Activated naive CD4-positive, alpha-beta T cell treated with anti-CD3 and anti-CD28 coated beads, Interleukin-2, amount 50 U/mL, for 24 hours (primary cell): ENCODE measurements around the gene IREB2.
"Not testable (repeated sequence)": the region's sequence is repeated elsewhere in the genome, so short reads cannot be mapped to it uniquely, and the experiment has no call there.

Experiments
- H3K27ac Mint-ChIP-seq: one replicate; pipeline ENCODE4 v1.8.0; 2021; ENCODE audit warnings: mild to moderate bottlenecking, mixed read lengths
- H3K27me3 Mint-ChIP-seq: one replicate; pipeline ENCODE4 v1.8.0; 2021; ENCODE audit warnings: mixed read lengths
- H3K36me3 Mint-ChIP-seq: one replicate; pipeline ENCODE4 v1.8.0; 2021; ENCODE audit warnings: mixed read lengths
- H3K4me1 Mint-ChIP-seq: one replicate; pipeline ENCODE4 v1.8.0; 2021; ENCODE audit warnings: mixed read lengths
- H3K4me3 Mint-ChIP-seq: one replicate; pipeline ENCODE4 v1.8.0; 2021; ENCODE audit warnings: mild to moderate bottlenecking, mixed read lengths
- H3K9me3 Mint-ChIP-seq: one replicate; pipeline ENCODE4 v1.8.0; 2021; ENCODE audit warnings: mixed read lengths

IREB2 gene

DNA sequence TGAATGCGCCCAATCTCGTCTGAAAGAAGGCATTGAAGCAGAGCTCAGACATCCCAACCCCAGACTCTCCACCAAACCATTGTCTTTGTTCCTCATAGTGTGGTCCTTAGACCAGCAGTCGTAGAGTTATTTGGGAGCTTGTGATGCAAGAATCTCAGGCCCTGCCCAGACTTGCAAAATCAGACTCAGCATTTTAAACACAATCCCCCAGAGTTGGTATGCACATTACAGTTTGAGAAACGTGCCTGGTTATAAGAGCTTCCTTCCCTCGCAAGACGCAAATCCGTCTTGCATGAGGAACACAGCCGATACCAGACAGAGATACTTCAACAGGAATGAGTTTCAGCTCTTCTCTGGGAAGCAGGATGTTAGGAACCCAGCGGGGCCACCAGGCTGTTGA lies 38.9 kb upstream of the IREB2 start:
- Mint-ChIP-seq H3K9me3 (no peaks in the 10 kb centered on the region), H3K27me3 (no peaks in the 10 kb centered on the region), H3K27ac (no peak overlapping the region), H3K4me3 (no peak overlapping the region), H3K36me3 (no peaks in the 10 kb centered on the region), H3K4me1 (no peaks in the 10 kb centered on the region)

DNA sequence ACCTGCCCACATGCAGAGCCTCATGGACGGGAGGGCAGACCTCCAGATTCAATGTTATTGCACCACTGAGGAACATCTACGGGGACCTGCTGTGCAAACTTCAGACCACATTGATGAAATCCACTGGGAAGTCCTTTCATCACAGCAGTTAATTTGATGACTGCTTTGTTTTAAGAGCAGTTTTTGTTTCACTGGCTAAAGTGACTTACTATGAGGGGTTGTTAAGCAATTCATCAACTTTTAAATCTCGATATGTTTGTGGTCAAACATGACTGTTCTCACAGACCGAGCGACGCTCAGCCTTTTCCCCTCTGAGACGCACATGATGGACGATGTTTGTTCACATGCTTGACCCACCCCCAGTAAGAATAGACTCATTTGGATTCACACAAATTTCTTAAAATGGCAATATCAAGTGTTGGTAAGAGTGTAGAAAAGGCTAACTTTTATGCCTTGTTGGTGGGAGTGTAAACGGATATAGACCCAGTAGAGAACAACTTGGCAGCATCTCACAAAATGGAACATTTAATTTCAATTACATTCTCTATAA lies 35.9 kb upstream of the IREB2 start:
- Mint-ChIP-seq H3K27ac (no peak overlapping the region), H3K9me3 (no peaks in the 10 kb centered on the region), H3K27me3 (no peaks in the 10 kb centered on the region), H3K4me1 (no peaks in the 10 kb centered on the region), H3K4me3 (no peak overlapping the region), H3K36me3 (no peaks in the 10 kb centered on the region)

DNA sequence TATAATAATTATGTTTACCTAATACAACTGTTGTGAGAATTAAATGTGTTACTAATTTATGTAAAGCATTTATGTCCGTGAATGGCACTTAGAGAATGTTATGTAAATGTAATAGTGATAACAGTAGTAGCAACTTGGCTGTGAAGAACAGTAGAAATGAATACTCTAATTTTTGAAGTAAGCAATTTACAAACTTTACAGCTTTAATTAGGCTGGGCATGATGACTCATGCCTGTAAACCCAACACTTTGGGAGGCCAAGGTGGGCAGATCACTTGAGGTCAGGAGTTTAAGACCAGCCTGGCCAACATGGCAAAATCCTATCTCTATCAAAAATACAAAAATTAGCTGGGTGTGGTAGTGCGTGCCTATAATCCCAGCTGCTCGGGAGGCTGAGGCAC lies 33.9 kb upstream of the IREB2 start:
- Mint-ChIP-seq H3K4me1 (no peaks in the 10 kb centered on the region), H3K36me3 (no peaks in the 10 kb centered on the region), H3K27me3 (no peaks in the 10 kb centered on the region), H3K4me3 (no peak overlapping the region), H3K27ac (no peak overlapping the region), H3K9me3 (no peaks in the 10 kb centered on the region)

GRCh38 chr15:78404796-78405195 lies 33.2 kb upstream of the IREB2 start:
- H3K9me3 Mint-ChIP-seq, H3K27me3 Mint-ChIP-seq, H3K4me1 Mint-ChIP-seq, H3K36me3 Mint-ChIP-seq, H3K27ac Mint-ChIP-seq, H3K4me3 Mint-ChIP-seq: not testable (repeated sequence)

GRCh38 chr15:78405336-78405924 lies 32.6 kb upstream of the IREB2 start:
- Mint-ChIP-seq H3K27me3 (no peaks in the 10 kb centered on the region), H3K36me3 (no peaks in the 10 kb centered on the region), H3K9me3 (no peaks in the 10 kb centered on the region), H3K4me3 (no peak overlapping the region), H3K27ac (no peak overlapping the region), H3K4me1 (no peaks in the 10 kb centered on the region)

GRCh38 chr15:78406016-78406585 lies 31.9 kb upstream of the IREB2 start:
- no peak overlapping the region for H3K27ac Mint-ChIP-seq
- H3K9me3 Mint-ChIP-seq: no peaks in the 10 kb centered on the region
- no peak overlapping the region for H3K4me3 Mint-ChIP-seq
- no peaks in the 10 kb centered on the region for H3K36me3 Mint-ChIP-seq
- no peaks in the 10 kb centered on the region for H3K27me3 Mint-ChIP-seq
- H3K4me1 Mint-ChIP-seq: no peaks in the 10 kb centered on the region

DNA sequence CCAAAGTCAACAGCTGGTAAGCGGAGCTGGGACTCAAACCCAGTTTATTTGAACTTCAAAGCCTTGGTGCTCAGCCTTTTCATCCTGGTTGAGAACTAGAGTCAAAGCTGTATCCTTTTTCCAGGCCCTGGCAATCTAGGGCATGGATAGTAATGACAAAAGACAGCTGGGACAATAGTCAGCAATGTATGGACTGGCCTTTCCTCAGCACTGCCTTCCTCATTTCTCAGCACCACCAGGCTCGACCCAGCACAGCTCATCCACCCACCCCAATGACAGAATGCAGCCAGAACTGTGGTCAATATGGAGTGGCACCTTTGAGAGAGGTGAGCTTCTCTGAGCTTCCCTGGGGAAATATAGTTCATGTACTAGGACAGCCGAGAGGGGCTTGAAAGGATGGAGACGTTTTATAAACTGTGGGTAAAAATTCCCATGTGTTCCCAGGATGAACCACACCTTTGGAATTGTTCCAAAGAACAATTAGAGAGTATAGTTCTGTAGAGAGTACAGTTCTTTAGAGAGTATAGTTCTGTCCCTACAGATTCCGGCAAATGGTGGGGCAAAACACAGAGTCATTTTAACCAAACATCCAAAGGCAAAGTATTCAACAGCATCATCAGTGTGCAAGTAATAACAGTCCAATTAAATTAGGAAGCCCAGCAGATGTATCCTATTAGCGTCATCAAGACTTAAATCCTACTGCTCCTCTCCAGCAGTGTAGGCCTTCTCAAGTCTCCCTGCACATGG lies 30.2 kb upstream of the IREB2 start:
- H3K4me3 Mint-ChIP-seq: no peak overlapping the region
- H3K27ac Mint-ChIP-seq: no peak overlapping the region
- H3K9me3 Mint-ChIP-seq: no peaks in the 10 kb centered on the region
- H3K27me3 Mint-ChIP-seq: peaks cover 2% of the 10 kb centered on the region
- H3K4me1 Mint-ChIP-seq: no peaks in the 10 kb centered on the region
- H3K36me3 Mint-ChIP-seq: no peaks in the 10 kb centered on the region

DNA sequence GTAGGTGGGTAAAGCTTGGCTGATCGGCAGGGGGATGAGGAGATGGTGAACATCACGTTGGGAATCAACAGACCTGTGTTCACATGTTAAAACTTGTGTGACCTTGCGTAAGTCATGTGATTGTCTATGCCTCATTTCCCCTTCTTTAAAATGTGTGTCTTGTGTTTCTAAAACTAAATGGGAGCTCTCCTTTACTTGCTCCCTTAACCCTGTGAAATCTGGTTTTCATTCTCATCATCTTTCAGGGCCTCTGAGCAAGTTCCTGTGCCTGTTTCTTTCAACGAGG lies 29.7 kb upstream of the IREB2 start:
- Mint-ChIP-seq H3K4me3 (no peak overlapping the region), H3K27ac (no peak overlapping the region)

GRCh38 chr15:78408961-78409360 lies 29.1 kb upstream of the IREB2 start:
- Mint-ChIP-seq H3K27ac (no peak overlapping the region), H3K27me3 (peaks cover 2% of the 10 kb centered on the region), H3K9me3 (no peaks in the 10 kb centered on the region), H3K4me3 (no peak overlapping the region), H3K4me1 (no peaks in the 10 kb centered on the region), H3K36me3 (no peaks in the 10 kb centered on the region)

More for the DNA sequence above, 29.7 kb upstream of the IREB2 start:
- H3K9me3 Mint-ChIP-seq: no peaks in the 10 kb centered on the region
- H3K27me3 Mint-ChIP-seq: peaks cover 2% of the 10 kb centered on the region
- no peaks in the 10 kb centered on the region for H3K36me3 Mint-ChIP-seq
- no peaks in the 10 kb centered on the region for H3K4me1 Mint-ChIP-seq

DNA sequence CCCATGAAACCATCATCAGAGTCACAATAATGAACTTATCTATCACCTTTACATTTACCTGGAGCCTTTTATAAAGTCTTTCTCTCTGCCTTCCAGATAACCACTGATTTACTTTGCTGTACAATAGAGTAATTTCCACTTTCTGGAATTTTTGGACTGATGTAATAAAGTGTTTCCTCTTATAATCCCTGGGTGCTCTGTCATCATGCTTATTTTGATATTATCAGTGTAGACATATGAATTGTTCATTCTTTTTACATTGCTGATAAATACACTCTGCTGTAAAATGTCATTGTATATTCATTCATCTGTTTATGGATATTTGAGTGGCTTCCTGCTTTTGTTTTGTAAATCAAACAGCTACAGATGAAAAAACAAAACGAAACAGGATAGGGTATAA lies 27.0 kb upstream of the IREB2 start:
- Mint-ChIP-seq H3K4me3 (no peak overlapping the region), H3K9me3 (no peaks in the 10 kb centered on the region), H3K4me1 (no peaks in the 10 kb centered on the region), H3K36me3 (no peaks in the 10 kb centered on the region), H3K27me3 (peaks cover 2% of the 10 kb centered on the region), H3K27ac (no peak overlapping the region)

DNA sequence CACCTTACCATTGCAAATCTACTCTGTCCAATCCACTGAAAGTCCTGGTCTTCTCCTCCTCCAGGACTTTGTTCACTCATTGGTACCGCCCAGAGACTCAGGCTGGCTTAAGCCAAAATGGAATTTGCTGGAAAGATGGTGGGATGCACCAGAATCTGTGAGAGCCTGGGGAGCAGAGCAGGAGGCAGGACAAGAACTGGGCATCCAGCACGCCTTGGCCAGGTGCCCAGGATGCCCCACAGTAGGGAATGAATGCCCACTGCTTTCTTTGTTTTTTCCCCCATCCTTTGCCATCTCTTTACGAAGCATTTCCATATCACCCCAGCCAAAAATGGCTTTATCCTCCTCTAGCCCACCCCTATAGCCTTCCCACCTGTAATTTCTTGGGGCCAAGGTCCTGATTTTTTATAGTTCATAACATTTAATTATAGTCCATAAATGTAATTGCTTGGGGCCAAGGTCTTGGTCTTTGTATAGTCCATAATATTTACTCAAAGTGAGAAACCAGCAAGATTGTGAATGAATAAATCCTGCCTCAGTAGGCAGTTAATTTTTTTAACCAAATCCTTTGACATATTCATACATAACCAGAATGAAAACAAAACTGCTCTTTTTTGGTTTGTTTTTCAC lies 23.3 kb upstream of the IREB2 start:
- no peak overlapping the region for H3K27ac Mint-ChIP-seq

DNA sequence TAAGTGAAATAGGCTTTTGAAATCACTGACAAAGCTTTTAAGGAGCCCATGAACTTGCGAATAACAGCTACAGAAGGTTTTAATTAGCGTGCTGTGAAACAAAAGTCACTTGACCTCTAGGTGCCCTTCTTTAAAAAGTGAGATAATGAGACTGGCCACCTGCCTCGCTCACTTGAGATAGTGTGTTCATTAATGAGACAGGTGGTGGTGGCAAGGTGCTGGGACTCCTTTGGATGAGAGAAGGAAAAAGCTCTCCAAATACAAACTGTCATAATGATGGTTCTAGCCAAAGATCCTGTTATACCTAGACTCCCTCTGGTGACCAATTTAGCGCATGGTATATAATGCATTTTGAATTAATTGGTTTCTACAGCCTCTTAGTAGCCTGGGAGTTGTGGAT lies 22.7 kb upstream of the IREB2 start:
- H3K27me3 Mint-ChIP-seq: peaks cover 2% of the 10 kb centered on the region
- no peak overlapping the region for H3K27ac Mint-ChIP-seq
- H3K4me1 Mint-ChIP-seq: no peaks in the 10 kb centered on the region
- H3K36me3 Mint-ChIP-seq: no peaks in the 10 kb centered on the region
- no peaks in the 10 kb centered on the region for H3K9me3 Mint-ChIP-seq
- no peak overlapping the region for H3K4me3 Mint-ChIP-seq

More for the DNA sequence above, 23.3 kb upstream of the IREB2 start:
- no peaks in the 10 kb centered on the region for H3K9me3 Mint-ChIP-seq
- peaks cover 2% of the 10 kb centered on the region for H3K27me3 Mint-ChIP-seq
- no peaks in the 10 kb centered on the region for H3K36me3 Mint-ChIP-seq
- no peak overlapping the region for H3K4me3 Mint-ChIP-seq
- H3K4me1 Mint-ChIP-seq: no peaks in the 10 kb centered on the region

DNA sequence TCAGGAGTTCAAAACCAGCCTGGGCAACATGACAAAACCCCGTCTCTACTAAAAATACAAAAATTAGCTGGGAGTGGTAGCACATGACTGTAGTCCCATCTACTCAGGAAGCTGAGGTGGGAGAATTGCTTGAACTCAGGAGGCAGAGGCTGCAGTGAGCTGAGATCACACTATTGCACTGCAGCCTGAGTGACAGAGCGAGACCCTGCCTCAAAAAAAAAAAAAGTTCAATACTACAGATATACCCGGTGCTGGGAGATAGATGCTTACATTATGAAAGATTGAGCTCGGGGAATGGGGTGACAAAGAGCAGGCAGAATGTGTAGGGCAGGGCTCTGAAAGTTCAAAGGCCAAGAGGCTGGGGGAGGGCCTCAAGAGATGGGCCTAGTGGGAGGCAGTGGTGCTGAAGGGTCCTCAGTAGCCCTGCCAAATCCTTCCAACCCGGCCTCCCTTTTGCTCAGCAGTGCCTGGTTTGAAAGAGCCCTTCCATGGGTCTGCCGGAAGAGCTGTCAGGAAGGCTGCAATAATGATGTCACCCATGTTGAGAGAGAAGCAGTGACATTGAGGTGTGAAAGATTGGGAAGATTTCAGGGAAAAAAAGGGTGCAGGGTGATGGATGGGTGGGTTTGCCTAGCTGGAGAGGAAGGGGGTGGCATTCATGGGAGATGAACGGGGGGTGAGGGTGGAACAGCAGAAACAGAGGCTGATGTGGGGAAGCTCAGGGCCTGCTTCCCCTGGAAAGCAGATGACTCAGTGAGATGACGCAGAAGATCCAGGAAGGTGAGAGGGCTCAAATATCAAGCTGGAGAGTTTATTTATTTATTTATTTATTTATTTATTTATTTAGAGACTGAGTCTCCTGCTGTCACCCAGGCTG lies 20.0 kb upstream of the IREB2 start:
- Mint-ChIP-seq H3K4me1 (no peaks in the 10 kb centered on the region), H3K36me3 (no peaks in the 10 kb centered on the region), H3K4me3 (no peak overlapping the region), H3K27ac (no peak overlapping the region), H3K9me3 (no peaks in the 10 kb centered on the region), H3K27me3 (no peaks in the 10 kb centered on the region)

GRCh38 chr15:78418686-78419085 lies 19.3 kb upstream of the IREB2 start:
- H3K4me1 Mint-ChIP-seq: no peaks in the 10 kb centered on the region
- no peak overlapping the region for H3K4me3 Mint-ChIP-seq
- H3K9me3 Mint-ChIP-seq: no peaks in the 10 kb centered on the region
- no peaks in the 10 kb centered on the region for H3K27me3 Mint-ChIP-seq
- H3K27ac Mint-ChIP-seq: no peak overlapping the region
- H3K36me3 Mint-ChIP-seq: no peaks in the 10 kb centered on the region

DNA sequence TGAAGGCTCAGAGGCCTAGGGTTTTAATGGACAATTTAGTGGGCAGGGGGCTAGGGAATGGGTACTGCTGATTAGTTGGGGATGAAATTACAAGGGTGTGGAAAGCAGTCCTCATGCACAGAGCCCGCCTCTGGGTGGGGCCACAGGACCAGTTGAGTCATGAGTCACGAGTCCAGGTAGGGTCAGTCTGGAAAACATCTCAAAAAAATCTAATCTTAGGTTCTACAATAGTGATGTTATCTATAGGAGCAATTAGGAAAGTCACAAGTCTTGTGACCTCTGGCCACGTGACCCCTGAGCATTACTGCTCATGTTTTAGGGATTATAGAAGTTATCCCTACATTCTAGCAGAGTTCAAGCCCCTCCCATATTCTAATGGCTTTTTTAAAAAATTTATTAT lies 18.6 kb upstream of the IREB2 start:
- no peak overlapping the region for H3K27ac Mint-ChIP-seq
- peaks cover 4% of the 10 kb centered on the region for H3K27me3 Mint-ChIP-seq
- no peaks in the 10 kb centered on the region for H3K36me3 Mint-ChIP-seq
- H3K4me3 Mint-ChIP-seq: no peak overlapping the region
- no peaks in the 10 kb centered on the region for H3K4me1 Mint-ChIP-seq
- H3K9me3 Mint-ChIP-seq: no peaks in the 10 kb centered on the region
